NCI-H1048 (cell line): ENCODE results near the gene ERP27.

Experiments
- DNase-seq: peaks from one replicate; lab custom pipeline; 2025; lab: John Stamatoyannopoulos, UW

The ERP27 gene

GRCh38 chr12:14959916-14960496, 21.7 kb upstream of the ERP27 start:
- DNase-seq, result no peak

GRCh38 chr12:14959463-14959862, 21.1 kb upstream of the ERP27 start:
- no peak for DNase-seq

GRCh38 chr12:14959126-14959440, 20.7 kb upstream of the ERP27 start:
- DNase-seq, result no peak

- DNase-seq, result no peak
Observed at GRCh38 chr12:14958361-14959125, 20.2 kb upstream of the ERP27 start.

GRCh38 chr12:14957551-14958168, 19.3 kb upstream of the ERP27 start:
- no peak for DNase-seq

- no peak for DNase-seq
Observed at GRCh38 chr12:14956905-14957304, 18.6 kb upstream of the ERP27 start.

- no peak for DNase-seq
Observed at GRCh38 chr12:14956024-14956891, 17.9 kb upstream of the ERP27 start.

GRCh38 chr12:14954269-14954668, 15.9 kb upstream of the ERP27 start:
- no peak for DNase-seq

GRCh38 chr12:14953752-14954151, 15.4 kb upstream of the ERP27 start:
- no peak for DNase-seq

GRCh38 chr12:14952299-14952921, 14.1 kb upstream of the ERP27 start:
- DNase-seq, result no peak

- no peak for DNase-seq
Observed at GRCh38 chr12:14951851-14952250, 13.5 kb upstream of the ERP27 start.

GRCh38 chr12:14950982-14951746, 12.8 kb upstream of the ERP27 start:
- DNase-seq, result no peak

- no peak for DNase-seq
Observed at GRCh38 chr12:14950421-14950820, 12.1 kb upstream of the ERP27 start.

- DNase-seq, result no peak
Observed at GRCh38 chr12:14949631-14950030, 11.3 kb upstream of the ERP27 start.

GRCh38 chr12:14948672-14949071, 10.3 kb upstream of the ERP27 start:
- DNase-seq, result no peak

- DNase-seq, result no peak
Observed at GRCh38 chr12:14946861-14947260, 8.5 kb upstream of the ERP27 start.

GRCh38 chr12:14946162-14946561, 7.8 kb upstream of the ERP27 start:
- DNase-seq, result no peak

- DNase-seq, result no peak
Observed at GRCh38 chr12:14942196-14942931, 4.0 kb upstream of the ERP27 start.

- DNase-seq, result no peak
Observed at GRCh38 chr12:14941369-14941768, 3.0 kb upstream of the ERP27 start.

- no peak for DNase-seq
Observed at GRCh38 chr12:14937689-14938088, 648 bp downstream of the ERP27 start.

GRCh38 chr12:14937014-14937413, 1.3 kb downstream of the ERP27 start:
- DNase-seq, result no peak
